H1 (cell line): Measurements from ENCODE around the gene ISL2.

Experiments
- BRCA1 ChIP-seq: IDR thresholded peaks from 2 replicates; pipeline ENCODE4 v1.6.1; 2012; ENCODE audit warnings: low read depth, low read length, improper control_type of control experiment
- CTCF ChIP-seq, 3 experiments: IDR thresholded peaks; 1 replicate in 2 of 3; 2 replicates in 1 of 3; pipeline versions ENCODE4 v1.5.1 to v1.6.1; 2011; ENCODE audit warnings: low read length in 3 of 3, mild to moderate bottlenecking in 3 of 3, inconsistent platforms in 2 of 3, low read depth in 1 of 3, moderate library complexity in 1 of 3; ENCODE audit not compliant: insufficient read depth in 1 of 3; ENCODE audit errors: control extremely low read depth in 1 of 3
- EZH2 ChIP-seq: fragments of 200-600 bp; sonication (generic); IDR thresholded peaks from 2 replicates; pipeline ENCODE4 v1.7.1; 2012; ENCODE audit warnings: low read depth, mild to moderate bottlenecking, moderate library complexity, low read length, inconsistent platforms; ENCODE audit not compliant: severe bottlenecking
- MAX ChIP-seq: IDR thresholded peaks from 2 replicates; pipeline ENCODE4 v1.6.1; 2012; ENCODE audit warnings: inconsistent platforms
- PHF8 ChIP-seq: fragments of 200-600 bp; sonication (generic); conservative IDR thresholded peaks from 2 replicates; pipeline ENCODE4 v1.7.1; 2012; ENCODE audit warnings: low read depth, mild to moderate bottlenecking, inconsistent platforms, low read length, moderate library complexity
- POLR2A ChIP-seq, 2 experiments: IDR thresholded peaks; 1 replicate in 1 of 2; 2 replicates in 1 of 2; pipeline ENCODE4 v1.6.1; 2011; ENCODE audit warnings: low read depth in 2 of 2, low read length in 2 of 2, mild to moderate bottlenecking in 2 of 2; ENCODE audit errors: control extremely low read depth in 1 of 2
- TAF1 ChIP-seq: IDR thresholded peaks from 2 replicates; pipeline ENCODE4 v1.6.1; 2011; ENCODE audit warnings: mild to moderate bottlenecking, low read depth, low read length
- USF2 ChIP-seq: IDR thresholded peaks from 2 replicates; pipeline ENCODE4 v1.6.1; 2011; ENCODE audit warnings: low read length, improper control_type of control experiment

- TF ChIP-seq CTCF (IDR thresholded peaks at IDR 0.05; ENCODE audit: control extremely low read depth in 1 of 3, insufficient read depth in 1 of 3, low read depth in 1 of 3, low read length in 3 of 3) = no peak
- no peak for TF ChIP-seq EZH2
- no peak for TF ChIP-seq BRCA1
- no peak for TF ChIP-seq POLR2A (IDR thresholded peaks at IDR 0.05; ENCODE audit: control extremely low read depth in 1 of 2, low read depth in 2 of 2, low read length in 2 of 2)
- no peak for TF ChIP-seq TAF1
- TF ChIP-seq PHF8 = no peak
- no peak for TF ChIP-seq USF2
- TF ChIP-seq MAX = peak; percentile 89
Observed at GRCh38 chr15:76341366-76342057, 4.9 kb downstream of the ISL2 start.
